NCI-H774 (cell line): ENCODE results near the gene FXYD1.

Experiments
- DNase-seq: peaks from one replicate; lab custom pipeline; 2025; lab: John Stamatoyannopoulos, UW

Gene FXYD1

GRCh38 chr19:35107545-35107944, 31.1 kb upstream of the FXYD1 start:
- no peak for DNase-seq

- DNase-seq: no peak
Measured at GRCh38 chr19:35108730-35109129, 29.9 kb upstream of the FXYD1 start.

DNA sequence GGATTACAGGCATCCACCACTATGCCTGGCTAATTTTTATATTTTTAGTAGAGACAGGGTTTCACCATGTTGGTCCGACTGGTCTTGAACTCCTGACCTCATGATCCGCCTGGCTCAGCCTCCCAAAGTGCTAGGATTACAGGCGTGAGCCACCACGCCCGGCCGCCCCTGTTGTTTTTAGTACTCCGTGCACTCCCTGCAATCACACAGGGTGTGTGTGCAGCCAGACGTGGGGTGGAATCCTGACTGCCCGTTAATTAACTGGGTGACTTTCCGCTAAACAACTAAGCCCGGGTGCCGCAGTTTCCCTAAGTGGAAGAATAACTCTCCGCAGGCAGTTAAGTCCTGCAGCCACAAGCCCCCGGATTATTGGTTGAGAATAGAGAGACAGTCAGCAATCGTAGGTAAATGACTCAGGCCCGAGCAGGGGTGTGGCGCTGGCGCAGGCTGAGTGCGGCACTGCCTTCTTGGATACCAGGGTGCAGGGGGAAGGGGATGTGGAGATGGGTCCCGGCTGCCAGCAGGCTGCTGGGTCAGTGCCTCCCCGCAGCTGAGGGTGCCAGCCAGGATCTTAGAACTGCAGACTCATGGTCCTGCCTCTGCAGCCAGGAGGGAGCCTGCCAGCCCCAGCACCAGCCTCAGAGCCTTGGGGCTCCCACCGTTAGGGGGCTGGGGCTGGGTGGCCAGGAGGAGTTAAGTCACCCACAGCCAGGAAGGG, 29.1 kb upstream of the FXYD1 start:
- DNase-seq: no peak

DNA sequence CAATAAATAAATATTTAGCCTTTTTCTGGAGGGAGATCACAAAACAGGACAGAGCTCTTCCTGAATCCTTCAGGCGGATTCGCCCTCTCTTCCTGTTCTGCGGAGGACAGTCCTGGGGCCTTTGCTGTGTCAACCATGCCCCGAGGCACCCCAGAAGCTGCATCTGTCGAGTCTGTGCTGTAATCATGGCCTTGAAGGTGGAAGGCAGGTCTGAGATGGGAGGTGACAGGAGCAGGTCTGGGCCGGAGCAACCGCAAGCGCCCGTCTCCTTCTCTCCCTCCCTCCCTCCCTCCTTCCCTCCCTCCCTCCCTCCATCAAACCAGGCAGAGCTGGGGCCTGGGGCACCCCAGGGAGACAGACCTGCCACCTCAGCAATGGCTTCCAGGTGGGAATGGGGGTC, 27.6 kb upstream of the FXYD1 start:
- no peak for DNase-seq

DNA sequence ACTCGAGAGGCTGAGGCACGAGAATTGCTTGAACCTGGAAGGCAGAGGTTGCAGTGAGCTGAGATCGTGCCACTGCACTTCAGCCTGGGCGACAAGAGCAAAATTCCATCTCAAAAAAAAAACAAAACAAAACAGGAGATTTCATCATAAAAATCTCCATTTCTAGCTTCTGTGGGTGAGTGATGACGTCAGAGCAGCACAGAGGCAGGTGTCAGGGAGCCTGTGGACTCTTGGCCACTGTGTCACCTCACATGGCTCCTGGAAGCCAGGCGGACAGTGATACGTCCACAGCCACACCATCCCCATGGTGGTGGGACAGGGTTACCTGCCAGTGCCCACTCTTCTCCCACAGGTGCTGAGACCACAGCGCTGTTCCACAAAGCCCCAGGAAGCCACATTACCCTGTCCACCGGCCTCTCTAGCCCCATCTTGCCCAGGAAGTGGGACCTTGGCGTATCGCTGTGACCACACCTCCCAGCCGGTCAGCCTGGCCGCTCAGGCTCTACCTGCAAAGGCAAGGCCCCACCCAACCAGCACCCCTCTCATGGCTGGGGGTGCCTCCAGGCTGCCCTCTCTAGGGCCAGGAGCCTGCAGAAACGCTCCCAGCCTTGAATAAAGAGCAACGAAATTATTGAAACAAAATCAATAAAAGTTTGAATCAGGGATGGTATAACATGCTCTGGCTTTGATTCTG, 25.5 kb upstream of the FXYD1 start:
- DNase-seq: no peak

GRCh38 chr19:35114353-35115176, 24.1 kb upstream of the FXYD1 start:
- DNase-seq: no peak

DNA sequence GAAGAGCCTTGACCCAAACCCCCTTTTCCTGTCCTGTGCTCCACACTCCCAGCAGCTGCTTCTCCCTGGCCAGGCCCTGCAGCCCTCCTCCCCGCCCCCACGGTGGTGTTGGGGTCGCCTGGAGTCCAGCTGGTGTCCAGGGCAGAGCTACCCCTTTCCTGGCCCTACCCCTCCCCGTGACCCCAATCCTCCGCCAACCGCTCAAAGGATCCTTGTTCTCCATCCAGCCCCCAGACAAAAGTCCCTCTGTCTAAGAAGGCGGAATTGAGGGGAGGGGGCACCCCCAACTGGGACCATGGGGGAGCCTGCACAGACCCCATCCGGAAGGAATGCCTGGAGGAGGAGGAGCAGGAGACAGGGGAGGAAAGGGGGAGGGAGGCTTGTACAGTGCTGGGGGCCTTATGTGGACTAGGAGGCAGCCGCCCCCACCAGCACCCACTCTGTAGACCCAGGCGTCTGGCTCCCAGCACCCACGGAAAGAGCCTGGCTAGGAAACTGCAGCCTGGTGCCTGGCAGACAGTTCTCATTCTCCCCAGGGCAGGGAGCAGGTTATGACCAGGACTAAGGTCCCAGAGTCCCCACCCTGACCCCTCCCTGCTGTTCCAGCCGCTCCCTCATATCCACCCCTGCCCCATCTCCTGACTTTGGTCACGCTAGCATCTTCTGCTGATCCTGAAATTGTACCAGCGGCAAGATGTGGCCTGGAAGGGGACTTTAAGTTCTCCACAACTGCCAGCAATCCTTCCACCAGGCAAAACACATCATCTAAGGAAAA, 23.3 kb upstream of the FXYD1 start, which contains the start of gene FXYD3:
Gene FXYD3, plus strand, starts transcription at position 647 of the 775 bp plus-strand sequence. CDS start 3,554 bp downstream, outside the sequence.
- DNase-seq: no peak

DNA sequence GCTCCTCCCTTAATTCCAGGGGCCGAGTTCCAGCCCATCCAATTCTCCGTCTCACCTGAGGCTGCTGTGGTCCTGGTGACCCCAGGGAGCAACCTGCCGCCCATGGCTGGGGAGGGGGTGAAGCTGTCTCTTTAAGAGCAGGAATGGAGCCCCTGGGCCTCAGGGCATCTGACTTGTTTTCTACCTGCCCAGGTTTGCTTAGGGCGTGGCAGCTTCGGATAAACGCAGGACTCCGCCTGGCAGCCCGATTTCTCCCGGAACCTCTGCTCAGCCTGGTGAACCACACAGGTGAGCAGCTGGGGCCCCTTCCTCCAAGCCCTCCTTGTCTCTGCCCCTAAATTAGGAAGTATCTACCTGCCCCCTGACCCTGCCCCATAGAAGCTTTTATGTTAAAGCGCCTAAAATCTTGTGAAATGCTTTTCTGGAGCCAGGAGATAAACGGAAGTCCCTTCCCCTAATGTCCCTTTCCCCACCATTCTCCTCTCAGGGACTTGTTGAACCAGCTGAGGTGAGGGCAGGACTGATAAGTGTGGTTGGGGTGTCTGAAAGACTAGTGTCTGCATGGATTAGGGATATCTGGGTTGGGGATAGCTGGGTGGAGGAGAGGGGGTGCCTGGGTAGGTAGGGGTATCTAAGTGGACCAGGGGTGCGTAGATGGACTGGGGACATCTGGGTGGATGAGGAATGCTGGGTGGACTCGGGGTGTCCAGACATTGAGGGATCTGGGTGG, 22.4 kb upstream of the FXYD1 start:
- DNase-seq: no peak

DNA sequence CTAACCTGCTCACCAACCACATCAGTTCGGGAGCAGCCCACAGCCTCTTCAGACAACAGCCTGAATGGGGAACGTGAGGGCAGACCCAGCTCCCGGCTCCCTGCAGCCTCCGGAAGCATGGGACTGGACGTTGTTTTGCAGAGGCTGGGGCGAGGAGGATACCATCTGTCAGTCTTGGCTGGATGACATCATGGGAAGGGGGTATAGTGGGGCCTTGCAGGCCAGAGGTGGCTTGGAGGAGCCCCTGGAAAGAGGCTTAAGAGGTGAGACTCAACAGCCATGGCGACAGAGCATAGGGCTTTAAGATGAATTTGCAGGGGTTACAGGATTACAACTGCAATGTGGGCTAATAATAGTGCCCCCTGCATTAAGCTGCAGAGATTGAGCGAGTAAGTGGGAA, 21.5 kb upstream of the FXYD1 start:
- DNase-seq: no peak

GRCh38 chr19:35117799-35118198, 20.8 kb upstream of the FXYD1 start:
- no peak for DNase-seq

DNA sequence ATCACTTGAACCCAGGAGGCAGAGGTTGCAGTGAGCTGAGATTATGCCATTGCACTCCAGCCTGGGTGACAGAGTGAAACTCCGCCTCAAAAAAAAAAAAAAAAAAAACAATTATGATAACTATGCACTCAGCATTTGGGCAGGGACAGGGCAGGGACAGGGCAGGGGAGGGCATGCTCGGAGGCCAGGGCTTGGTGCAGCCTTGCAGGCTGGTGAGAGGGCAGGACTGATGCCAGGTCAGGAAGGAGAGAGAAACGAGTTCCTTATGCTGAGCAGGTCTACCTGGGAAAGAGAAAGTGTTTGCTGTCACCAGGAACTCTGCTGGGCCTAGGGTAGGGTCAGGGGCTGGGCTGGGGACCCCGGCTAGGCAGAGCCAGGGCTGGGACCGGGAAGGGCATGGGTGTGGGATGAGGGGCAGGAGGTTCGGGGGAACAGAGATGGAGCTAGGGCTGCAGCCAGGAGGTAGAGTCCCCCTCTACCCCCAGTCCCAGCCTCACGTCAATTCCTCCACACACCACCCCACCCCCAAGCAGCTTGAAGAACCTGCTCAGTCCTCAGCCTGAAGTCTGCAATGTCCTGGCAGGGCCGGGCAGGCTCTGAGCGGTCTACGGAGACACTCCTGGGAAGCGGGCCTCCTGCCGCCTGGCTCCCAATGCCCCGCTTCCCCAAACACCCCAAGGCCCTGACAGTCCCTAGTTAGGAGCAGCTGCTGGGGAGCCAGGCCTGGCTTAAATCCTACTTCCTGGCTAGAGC, 20.2 kb upstream of the FXYD1 start:
- DNase-seq: no peak

GRCh38 chr19:35119091-35119490, 19.5 kb upstream of the FXYD1 start:
- DNase-seq: no peak

DNA sequence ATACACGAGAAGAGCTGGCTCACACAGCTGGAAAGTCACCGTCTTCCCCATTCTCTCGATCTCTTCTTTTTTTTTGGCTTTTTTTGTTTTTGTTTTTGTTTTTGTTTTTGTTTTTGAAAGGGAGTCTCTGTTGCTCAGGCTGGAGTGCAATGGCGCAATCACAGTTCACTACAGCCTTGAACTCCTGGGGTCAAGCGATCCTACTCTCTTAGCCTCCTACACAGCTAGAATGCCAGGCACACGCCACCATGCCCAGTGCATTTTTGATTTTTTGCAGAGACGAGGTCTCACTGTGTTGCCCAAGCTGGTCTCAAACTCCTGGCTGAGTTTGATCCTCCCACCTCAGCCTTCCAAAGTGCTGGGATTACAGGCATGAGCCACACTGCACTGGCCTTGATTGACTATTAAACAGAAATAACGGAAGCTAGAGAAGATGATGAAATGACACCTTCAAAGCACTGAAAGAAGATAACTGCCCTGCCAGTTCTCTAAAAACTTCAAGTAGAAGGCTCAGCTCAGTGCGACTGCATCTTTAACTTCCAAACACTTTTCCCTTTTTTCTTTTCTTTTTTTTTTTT, 19.0 kb upstream of the FXYD1 start:
- no peak for DNase-seq

DNA sequence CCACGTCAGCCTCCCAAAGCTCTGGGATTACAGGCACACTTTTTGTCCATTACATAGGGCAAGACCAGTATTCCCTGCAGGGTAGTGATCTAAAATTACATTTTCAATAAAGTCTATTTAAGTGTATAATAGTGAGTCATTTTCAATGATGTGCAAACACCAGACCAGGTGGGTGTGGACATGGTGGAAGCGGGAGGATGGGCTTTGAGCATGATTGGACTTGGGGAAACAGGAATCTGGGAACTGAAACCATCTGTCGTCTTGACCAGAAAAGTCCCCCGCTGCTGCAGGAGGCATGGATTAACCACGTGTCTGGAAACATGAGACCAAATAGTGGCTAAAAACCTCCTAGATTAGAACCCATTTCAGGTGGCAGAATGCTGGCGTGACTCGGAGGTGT, 18.1 kb upstream of the FXYD1 start:
- no peak for DNase-seq

DNA sequence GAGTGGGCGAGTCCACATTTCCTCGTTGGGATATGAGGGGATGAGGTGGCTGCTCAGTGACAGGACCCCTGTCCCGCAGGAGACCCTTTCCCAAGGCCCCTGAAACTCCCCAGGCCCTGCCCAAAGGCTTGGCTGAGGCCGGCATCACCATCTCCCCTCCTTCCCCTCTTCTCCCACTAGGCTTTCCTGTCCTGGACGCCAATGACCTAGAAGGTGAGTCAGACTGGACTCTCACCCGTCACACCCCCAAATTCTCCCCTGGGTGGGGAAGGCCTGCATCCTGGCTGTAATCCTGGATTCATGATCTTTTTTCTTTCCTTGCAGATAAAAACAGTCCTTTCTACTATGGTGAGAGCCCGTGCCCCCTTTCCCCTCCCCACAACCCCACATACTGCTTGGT, 17.7 kb upstream of the FXYD1 start:
- DNase-seq: no peak

DNA sequence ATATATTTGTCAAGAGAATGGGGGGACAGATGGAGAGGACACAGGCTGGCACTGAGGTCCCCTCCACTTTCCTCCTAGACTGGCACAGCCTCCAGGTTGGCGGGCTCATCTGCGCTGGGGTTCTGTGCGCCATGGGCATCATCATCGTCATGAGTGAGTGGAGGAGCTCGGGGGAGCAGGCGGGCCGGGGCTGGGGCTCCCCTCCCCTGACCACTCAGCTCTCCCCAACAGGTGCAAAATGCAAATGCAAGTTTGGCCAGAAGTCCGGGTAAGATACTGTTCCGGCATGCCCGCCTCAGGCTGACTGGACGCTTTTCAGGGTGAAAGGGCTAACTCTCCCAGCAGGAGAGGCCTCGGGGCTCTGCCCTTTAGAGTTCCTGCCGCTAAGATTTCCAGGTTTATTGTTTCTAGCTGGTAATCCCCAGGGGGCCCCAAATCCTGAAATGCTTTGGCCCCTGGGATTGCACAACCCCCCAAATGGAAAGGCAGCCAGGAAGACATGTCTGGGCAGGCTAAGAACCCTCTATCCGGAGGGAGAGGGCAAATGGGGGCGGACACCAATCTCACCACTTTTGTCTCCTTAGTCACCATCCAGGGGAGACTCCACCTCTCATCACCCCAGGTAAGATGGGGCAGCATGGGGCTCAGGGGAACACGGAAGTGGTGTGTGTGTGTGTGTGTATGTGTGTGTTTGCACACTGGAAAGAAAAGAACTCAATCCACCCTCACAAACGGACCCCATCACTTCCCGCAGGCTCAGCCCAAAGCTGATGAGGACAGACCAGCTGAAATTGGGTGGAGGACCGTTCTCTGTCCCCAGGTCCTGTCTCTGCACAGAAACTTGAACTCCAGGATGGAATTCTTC, 15.7 kb upstream of the FXYD1 start:
- DNase-seq: no peak

DNA sequence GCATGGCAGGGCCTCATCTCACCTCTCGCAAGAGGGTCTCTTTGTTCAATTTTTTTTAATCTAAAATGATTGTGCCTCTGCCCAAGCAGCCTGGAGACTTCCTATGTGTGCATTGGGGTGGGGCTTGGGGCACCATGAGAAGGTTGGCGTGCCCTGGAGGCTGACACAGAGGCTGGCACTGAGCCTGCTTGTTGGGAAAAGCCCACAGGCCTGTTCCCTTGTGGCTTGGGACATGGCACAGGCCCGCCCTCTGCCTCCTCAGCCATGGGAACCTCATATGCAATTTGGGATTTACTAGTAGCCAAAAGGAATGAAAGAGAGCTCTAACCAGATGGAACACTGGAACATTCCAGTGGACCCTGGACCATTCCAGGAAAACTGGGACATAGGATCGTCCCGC, 15.1 kb upstream of the FXYD1 start:
- no peak for DNase-seq

- peak; percentile 74 for DNase-seq
Measured at GRCh38 chr19:35124098-35125060, 14.2 kb upstream of the FXYD1 start.
